DMS153 (cell line): ENCODE results near the gene EPS8L1.
"Not testable (repeated sequence)": the region's sequence is repeated elsewhere in the genome, so short reads cannot be mapped to it uniquely, and the experiment has no call there.

ENCODE experiments used
- DNase-seq: peaks from one replicate; lab custom pipeline; 2025; lab: John Stamatoyannopoulos, UW

Gene EPS8L1

GRCh38 chr19:55050749-55051532, 24.7 kb upstream of the EPS8L1 start:
- DNase-seq, result no peak

- DNase-seq, result no peak
Observed at GRCh38 chr19:55053735-55054134, 21.9 kb upstream of the EPS8L1 start.

GRCh38 chr19:55056827-55057226, 18.8 kb upstream of the EPS8L1 start:
- DNase-seq, result no peak

GRCh38 chr19:55058781-55059610, 16.7 kb upstream of the EPS8L1 start:
- no peak for DNase-seq

- not testable (repeated sequence) for DNase-seq
Observed at GRCh38 chr19:55060287-55060686, 15.4 kb upstream of the EPS8L1 start.

GRCh38 chr19:55062735-55063491, 12.8 kb upstream of the EPS8L1 start, which contains the start of gene RDH13:
Gene RDH13 (minus strand): TSS chr19:55063148. CDS start chr19:55063032, 116 bp downstream.
- DNase-seq, result peak; percentile 93

GRCh38 chr19:55063492-55063843, 12.2 kb upstream of the EPS8L1 start:
- DNase-seq, result no peak

- not testable (repeated sequence) for DNase-seq
Observed at GRCh38 chr19:55065516-55065915, 10.2 kb upstream of the EPS8L1 start.

- DNase-seq, result no peak
Observed at GRCh38 chr19:55066107-55066709, 9.5 kb upstream of the EPS8L1 start.

- DNase-seq, result no peak
Observed at GRCh38 chr19:55067869-55068268, 7.8 kb upstream of the EPS8L1 start.

GRCh38 chr19:55068950-55069864, 6.5 kb upstream of the EPS8L1 start:
- DNase-seq, result peak; percentile 30

GRCh38 chr19:55069865-55070197, 5.8 kb upstream of the EPS8L1 start:
- DNase-seq, result no peak

GRCh38 chr19:55070466-55071128, 5.1 kb upstream of the EPS8L1 start:
- DNase-seq, result no peak

- DNase-seq, result no peak
Observed at GRCh38 chr19:55071129-55071502, 4.6 kb upstream of the EPS8L1 start.

- no peak for DNase-seq
Observed at GRCh38 chr19:55071913-55072312, 3.8 kb upstream of the EPS8L1 start.

GRCh38 chr19:55076321-55076720, 652 bp downstream of the EPS8L1 start:
- DNase-seq, result no peak

GRCh38 chr19:55077106-55077505, 1.4 kb downstream of the EPS8L1 start:
- DNase-seq, result no peak

- DNase-seq, result no peak
Observed at GRCh38 chr19:55078996-55079395, 3.3 kb downstream of the EPS8L1 start.

- DNase-seq, result no peak
Observed at GRCh38 chr19:55079400-55080038, 3.9 kb downstream of the EPS8L1 start.
